Limb (tissue), 2 donors: ENCODE measurements around the gene SAMD14.

ENCODE experiments used
- DNase-seq, 2 donors: peaks; one replicate each; pipeline ENCODE4 v3.0.0-alpha.2; 2016; ENCODE audit errors: extremely low spot score in 2 of 2

The SAMD14 gene

GRCh38 chr17:50097455-50097854, 32.5 kb downstream of the SAMD14 start:
- no peak for DNase-seq

GRCh38 chr17:50096758-50097157, 33.2 kb downstream of the SAMD14 start:
- DNase-seq: no peak

GRCh38 chr17:50096092-50096491, 33.9 kb downstream of the SAMD14 start:
- DNase-seq: no peak

DNA sequence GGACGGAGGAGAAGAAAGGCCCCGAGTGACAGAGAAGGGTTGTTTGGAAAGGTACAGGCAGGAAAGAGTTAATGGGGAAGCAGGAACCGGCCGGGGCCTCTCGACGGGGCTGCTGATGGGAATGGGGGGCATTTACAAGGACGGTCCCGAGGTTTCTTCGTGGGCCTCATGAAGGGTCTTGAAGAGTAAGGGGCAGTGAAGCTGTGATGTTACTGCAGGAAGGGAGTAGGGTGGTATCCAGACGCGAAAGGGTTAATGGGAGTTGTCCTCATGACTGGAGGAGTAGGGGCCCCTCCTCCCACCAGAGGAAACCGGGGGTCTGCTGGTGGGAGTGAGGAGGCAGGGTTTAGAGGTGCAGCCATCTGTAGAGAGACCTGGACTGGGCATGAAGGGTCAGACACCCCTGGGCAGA, 34.3 kb downstream of the SAMD14 start:
- DNase-seq: no peak

DNA sequence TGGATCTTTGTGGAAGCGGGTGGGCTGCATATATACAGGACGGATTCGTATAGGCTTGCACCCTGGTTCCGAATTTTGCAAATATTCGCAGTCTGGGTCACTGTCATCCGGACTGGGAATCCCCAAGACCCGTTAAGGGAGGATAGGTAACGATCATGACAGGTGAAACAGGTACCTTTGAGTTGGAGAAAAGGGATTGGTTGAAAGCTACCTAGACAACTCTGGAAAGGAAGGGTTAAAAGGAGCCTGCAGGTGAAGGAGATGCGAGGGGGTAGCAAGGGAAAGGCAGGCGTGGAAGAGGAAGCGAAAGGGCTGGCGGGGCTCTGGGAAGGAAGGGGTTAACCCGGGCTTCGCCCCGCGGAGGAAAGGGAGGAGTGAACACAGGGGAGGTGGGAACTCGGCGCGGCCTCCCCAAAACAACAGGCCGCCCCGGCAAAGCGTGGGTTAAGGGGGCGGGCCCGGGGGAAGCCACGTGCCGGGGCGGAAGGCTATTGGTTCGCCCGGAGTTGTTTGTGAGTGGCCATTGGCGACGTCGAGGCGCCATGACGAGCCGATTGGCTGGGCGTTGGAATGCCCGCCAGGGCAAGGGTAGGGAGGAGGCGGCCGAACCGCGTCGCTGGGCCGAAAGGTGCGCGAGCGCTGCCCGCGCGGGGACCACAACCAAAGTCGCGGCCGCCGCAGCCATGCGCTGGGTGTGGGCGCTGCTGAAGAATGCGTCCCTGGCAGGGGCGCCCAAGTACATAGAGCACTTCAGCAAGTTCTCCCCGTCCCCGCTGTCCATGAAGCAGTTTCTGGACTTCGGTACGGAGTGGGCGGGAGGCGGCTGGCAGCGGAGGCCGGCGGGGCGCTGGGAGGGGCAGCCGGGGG, 35.0 kb downstream of the SAMD14 start, which contains the start of gene PDK2:
TSS of gene PDK2 (plus strand) at position 599 of the 867 bp plus-strand sequence. CDS start at position 684, 85 bp downstream.
- peak; percentile 97 to 98 for DNase-seq

GRCh38 chr17:50094243-50094752, 35.7 kb downstream of the SAMD14 start:
- peak; percentile 89 to 95 for DNase-seq

DNA sequence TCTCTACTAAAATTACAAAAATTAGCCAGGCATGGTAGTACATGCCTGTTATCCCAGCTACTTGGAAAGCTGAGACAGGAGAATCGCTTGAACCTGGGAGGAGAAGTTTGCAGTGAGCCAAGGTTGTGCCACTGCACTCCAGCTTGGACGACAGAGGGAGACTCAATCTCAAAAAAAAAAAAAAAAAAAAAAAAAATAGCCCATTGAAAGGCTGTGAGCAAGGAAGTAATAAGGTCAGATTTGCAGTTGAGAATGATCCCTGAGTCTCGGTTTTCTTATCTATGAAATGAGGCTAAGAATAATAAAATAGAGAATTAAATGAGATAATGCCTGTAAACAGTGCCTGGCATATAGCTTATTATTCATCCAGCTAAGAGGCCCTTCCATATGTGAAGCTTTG, 36.2 kb downstream of the SAMD14 start:
- DNase-seq: no peak

GRCh38 chr17:50093246-50093645, 36.7 kb downstream of the SAMD14 start:
- DNase-seq: no peak

- peak in 1 of 2 donors; percentile 21 for DNase-seq
These were observed 38.1 kb downstream of the SAMD14 start for GRCh38 chr17:50091918-50092285.

- DNase-seq: no peak
These were observed 38.7 kb downstream of the SAMD14 start for GRCh38 chr17:50090971-50091917.

DNA sequence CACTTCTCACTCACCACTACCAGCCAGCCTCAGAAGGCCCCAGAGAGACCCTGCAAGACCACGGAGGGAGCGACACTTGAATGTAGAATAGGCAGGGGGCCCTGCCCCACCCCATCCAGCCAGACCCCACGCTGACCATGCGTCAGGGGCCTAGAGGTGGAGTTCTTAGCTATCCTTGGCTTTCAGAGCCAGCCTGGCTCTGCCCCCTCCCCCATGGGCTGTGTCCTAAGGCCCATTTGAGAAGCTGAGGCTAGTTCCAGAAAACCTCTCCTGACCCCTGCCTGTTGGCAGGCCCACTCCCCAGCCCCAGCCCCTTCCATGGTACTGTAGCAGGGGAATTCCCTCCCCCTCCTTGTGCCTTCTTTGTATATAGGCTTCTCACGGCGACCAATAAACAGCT, 39.9 kb downstream of the SAMD14 start:
- DNase-seq: no peak

DNA sequence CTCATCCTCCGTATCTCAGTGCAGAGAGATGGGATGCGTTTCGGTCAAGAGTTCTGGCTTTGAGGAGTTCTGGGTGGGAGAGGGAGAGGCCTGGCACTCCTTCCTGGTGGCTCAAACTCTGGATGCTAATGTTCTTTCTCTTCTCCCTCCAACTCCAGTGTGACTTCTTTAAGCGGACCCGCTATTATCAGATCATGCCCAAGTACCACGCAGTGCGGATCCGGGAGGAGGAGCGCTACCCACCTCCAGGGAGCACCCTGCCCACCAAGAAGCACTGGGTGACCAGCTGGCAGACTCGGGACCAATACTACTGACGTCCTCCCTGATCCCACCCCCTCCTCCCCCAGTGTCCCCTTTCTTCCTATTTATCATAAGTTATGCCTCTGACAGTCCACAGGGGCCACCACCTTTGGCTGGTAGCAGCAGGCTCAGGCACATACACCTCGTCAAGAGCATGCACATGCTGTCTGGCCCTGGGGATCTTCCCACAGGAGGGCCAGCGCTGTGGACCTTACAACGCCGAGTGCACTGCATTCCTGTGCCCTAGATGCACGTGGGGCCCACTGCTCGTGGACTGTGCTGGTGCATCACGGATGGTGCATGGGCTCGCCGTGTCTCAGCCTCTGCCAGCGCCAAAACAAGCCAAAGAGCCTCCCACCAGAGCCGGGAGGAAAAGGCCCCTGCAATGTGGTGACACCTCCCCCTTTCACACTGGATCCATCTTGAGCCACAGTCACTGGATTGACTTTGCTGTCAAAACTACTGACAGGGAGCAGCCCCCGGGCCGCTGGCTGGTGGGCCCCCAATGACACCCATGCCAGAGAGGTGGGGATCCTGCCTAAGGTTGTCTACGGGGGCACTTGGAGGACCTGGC, 40.8 kb downstream of the SAMD14 start:
- no peak for DNase-seq

DNA sequence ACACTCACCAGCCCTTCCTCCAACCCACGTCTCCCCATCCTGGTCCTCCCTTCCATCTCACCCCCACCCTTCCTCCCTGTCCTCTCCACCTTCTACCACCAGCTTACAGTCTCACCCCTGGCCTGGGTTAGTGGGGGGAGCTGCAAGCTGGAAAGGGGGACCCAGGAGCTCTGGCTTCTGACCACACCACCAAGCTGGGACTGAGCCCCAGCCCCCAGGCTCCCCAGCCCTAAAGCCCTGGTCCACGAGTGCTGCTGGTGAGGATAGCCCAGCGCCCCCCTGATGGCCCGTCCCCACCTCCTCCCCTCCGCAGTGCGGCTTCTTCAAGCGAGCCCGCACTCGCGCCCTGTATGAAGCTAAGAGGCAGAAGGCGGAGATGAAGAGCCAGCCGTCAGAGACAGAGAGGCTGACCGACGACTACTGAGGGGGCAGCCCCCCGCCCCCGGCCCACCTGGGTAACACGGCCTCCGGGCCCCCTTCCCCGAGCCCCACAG, 42.0 kb downstream of the SAMD14 start:
- peak in 1 of 2 donors; percentile 27 for DNase-seq

DNA sequence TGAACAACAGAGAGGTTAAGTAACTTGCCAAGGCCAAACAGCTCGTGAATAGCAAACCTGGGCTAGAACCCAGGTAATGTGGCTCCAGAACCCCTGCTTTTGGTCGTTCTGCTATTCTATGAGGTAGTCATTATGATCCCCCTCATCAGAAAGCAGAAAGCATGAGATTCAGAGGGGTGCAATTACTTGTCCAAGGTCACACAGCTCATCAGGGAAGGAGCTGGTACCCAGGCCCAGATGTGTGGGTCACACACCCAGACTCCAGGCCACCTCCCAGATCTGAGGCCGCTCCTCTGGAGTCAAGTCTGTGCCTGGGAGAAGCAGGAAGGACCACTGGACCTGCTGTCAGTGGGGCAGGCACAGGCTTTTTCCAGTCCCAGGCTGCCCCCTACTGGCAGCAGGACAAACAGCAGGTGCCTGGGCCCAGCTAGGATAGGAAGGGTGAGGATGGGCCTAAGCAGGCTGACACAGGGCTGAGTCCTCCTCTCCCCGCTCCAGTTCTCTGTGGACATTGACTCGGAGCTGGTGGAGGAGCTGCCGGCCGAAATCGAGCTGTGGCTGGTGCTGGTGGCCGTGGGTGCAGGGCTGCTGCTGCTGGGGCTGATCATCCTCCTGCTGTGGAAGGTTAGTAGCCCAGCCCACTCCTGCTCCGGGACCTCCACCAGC, 42.6 kb downstream of the SAMD14 start:
- DNase-seq: peak; percentile 67 to 84

- DNase-seq: no peak
These were observed 48.2 kb downstream of the SAMD14 start for GRCh38 chr17:50081757-50082156.

DNA sequence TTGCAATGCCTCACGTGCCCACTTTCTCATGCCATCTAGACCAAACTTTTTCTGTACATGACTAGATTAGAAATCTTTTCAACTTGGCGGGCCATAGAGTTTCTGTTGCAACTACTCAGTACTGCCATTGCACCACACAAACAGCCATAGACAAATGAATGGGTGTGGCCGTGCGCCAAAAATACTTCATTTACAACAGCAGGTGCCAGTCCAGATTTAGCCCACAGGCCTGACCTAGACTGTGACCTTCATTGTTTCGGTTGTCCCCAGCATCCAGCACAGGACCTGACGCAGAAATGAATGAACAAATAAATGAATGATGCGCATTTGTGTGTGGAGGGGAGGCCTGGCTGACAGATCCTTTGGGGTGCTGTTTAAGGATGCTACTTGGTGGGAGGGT, 49.1 kb downstream of the SAMD14 start:
- DNase-seq: no peak

GRCh38 chr17:50080096-50080480, 49.9 kb downstream of the SAMD14 start:
- DNase-seq: no peak

DNA sequence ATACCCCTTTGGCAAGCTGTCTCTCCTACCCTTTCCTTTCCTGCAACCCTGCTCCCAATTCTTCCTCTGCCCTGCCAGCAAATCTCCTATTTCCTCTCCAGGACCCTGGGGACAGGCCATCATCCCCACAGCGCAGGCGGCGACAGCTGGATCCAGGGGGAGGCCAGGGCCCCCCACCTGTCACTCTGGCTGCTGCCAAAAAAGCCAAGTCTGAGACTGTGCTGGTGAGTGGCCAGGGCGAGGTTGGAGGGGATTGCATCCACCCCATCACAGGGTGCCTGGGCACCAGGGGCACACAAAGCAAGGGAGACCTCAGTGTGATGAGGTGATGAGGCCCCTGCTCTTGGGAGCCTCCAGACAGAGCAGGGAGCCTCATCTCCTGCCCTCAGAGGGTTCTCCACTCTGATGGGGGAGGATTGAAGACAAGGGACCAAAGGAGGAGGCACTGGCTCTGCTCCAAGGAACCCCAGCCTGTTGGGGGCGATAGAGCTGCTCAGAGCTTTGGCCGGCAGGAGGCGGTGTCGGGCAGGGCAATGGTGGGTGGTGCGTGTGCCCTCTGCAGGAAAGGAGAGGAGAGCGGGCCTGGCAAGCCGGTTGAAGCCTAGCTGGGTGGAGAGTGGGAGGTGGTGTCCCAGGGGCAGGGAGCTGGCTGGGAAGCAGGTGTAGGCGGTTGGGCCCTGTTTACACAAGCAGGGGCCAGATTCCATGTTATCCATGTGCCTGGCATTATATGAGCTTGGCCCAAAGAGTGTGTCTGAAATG, 50.4 kb downstream of the SAMD14 start:
- DNase-seq: no peak

DNA sequence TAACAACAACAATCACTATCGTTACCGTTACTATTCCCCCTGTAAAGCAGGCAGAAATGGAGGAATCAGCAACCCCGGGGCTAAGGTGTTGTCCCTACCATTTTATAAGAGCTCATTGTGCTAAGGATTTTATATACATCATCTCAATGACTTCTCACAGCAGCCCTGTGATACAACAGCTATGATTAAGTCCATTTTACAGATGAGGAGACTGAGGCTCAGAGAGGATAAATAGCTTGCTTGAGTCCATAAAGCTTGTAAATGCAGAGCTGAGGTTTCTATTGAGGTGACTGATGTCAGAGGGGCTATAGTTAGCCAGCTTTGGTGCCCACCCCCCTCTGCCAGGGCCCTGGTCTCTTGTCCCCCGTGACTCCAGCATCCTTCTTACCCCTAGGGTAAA, 51.5 kb downstream of the SAMD14 start:
- no peak for DNase-seq
